GM12801 (cell line): ENCODE measurements around the gene FOXP1.

ENCODE experiments used
- CTCF ChIP-seq: IDR thresholded peaks from one replicate; pipeline ENCODE4 v1.5.1; 2011; ENCODE audit warnings: control low read depth; ENCODE audit not compliant: insufficient read length; ENCODE audit errors: extremely low read depth

FOXP1 gene

DNA sequence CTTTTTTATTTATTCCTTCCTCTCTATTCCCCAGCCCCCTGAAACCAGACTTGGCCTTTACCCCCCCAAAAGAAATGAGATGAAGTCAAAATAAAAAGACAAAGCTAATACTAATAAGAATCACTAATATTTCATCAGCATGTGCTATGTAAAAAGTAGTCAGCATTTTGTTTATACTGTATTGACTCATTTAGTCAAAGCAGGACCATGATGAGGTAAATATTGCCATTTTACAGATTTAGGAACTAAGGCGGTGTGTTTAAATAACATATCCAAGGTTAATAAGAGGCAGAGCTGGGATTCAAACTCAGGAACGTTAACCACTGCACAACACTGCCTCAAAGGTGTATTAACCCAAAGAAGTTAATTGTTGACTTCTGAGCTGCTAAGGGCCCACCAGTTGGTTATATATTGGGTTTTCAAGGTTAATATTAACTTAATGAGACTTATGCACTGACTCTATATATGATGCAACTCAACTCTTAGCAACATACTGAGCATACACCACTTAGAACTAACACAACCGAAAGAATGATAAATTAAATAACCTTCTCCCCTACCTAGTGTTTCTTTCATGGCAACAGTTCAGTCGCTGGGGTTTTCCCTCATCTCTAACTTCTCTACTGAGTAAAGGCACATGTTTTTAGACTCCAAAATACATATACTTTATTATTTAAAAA is 34.7 kb downstream of the FOXP1 start:
- no peak for TF ChIP-seq CTCF

GRCh38 chr3:71547249-71548198 is 36.0 kb downstream of the FOXP1 start:
- TF ChIP-seq CTCF = no peak

DNA sequence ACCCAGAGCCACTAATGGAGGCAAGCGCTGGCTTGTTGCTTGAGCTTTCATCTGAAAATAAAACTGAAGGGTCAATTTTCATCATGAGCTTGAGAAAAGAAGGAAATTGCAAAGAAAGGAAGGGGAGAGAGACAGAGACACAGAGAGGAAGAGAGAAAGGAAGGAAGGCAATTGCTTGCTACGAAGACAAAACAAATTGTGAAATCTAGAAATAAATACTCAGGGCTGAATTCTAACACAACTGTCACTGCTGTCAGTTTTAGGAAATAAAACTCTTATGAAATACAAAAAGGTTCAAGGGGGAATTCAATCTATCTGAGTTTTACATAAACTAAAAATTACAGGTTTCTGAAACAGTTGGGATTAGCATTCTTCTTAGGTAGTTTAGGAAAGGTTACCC is 36.7 kb downstream of the FOXP1 start:
- TF ChIP-seq CTCF = no peak

DNA sequence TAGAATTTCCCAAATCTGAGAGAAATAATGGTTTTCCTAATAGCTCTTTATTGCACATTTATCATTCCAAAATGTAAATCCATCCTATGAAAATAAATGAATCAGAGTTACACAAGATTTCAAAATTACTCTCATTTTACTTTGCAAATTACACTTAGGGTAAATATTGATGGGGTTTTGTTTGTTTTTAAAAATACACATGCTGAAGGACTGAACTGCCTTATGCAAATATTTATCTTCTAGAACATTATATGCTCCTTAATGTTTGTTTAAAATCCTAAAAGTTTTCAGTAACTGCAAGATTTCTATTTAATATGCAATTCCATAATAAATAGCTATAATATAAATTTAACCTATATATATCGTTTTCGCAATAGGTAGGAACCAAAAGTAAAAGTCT is 38.2 kb downstream of the FOXP1 start:
- no peak for TF ChIP-seq CTCF

DNA sequence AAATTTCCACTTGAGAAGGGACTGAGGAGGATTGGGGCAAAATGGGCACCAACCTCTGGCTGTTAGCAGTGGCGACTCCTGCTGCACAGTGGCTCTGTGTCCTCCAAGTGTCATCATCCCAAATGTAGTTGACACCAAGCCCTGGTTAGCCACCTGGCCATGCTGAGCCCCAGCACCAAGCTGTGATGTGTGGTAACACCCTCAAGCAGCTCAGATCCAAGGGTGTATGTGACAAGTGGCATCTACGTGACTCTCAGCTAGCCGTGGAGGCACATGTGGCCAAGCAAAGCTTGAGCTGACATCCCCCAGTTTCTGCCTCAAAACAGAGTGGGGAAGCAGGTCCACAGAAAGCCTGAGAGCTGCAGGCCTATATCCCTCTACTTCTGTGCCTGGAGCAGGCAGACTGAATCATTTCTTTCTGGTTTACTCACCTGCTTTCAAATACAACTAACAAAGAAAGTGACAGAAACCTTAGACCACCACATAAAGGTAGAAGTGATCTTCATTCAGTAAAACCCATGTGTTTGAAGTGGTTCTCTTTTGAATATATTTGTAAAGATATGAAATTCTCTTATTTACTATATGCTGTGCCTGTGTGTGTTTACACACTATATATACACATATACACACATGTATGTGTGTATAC is 40.0 kb downstream of the FOXP1 start:
- TF ChIP-seq CTCF = no peak

DNA sequence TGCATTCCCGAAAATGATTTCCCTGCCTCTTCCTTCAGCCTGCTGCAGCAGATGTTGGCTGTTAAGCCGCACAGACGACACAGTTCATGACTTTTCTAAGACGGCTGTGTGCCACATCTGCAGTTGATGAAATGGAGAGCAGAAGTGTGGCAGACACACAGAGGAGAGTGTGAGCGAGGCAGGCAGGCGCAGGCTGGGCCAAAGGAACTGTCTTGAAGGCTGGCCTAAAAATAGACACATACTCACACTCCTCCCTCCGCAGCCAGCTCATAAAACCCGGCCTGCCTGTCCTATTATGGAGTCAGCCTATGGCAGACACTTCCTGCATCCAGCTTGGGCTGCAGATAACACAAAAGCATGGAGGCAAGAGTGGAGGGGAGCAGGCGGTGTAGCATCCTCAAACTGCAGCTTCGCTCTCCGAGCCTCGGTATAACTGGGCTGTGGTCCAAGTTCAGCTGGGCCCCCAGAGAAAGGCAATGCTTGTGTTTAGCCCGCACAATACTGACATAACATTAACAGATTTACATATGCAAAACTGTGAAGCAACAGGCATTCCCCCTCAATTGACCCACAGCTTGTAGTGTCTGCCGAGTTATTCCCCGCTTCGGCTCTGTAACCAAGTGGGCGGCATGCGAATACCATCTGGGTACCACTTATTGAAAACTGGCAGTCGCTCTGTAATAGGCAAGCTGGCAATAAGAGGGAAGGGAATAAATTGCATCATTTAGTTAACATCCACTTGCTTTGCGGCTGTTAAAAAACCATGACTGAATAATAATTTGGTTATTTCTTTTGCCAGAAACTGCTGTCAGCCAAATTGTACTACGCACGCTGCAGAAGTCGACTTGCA is 40.8 kb downstream of the FOXP1 start:
- no peak for TF ChIP-seq CTCF
